HEK293 (cell line): ENCODE measurements around the gene SLC1A2.

ENCODE experiments used
- CTCF ChIA-PET: fragments of 350-600 bp; formaldehyde crosslinking; extraction: SDS; loops from one replicate; lab custom pipeline; 2021; ENCODE audit warnings: antibody characterized with exemption; lab: Yijun Ruan, JAX
- POLR2A ChIA-PET: fragments of 300-600 bp; formaldehyde crosslinking; extraction: SDS; loops from one replicate; lab custom pipeline; 2020; ENCODE audit warnings: antibody characterized with exemption, inconsistent platforms; lab: Yijun Ruan, JAX
- H3K27ac ChIP-seq: fragments of 200-500 bp; sonication (Bioruptor generic); 2 replicates; pipeline ENCODE4 v1.5.1; 2014; ENCODE audit warnings: low read depth, low read length, control low read depth, inconsistent platforms; ENCODE audit errors: extremely low read depth
- H3K36me3 ChIP-seq, 2 experiments: fragments of 200-500 bp in 1 of 2; sonication (Bioruptor generic) in 1 of 2; 1 replicate in 1 of 2; 2 replicates in 1 of 2; pipeline ENCODE4 v1.5.1; 2014 to 2017; ENCODE audit warnings: inconsistent platforms in 2 of 2, low read length in 2 of 2; ENCODE audit not compliant: control insufficient read depth in 2 of 2, insufficient read depth in 1 of 2
- H3K4me1 ChIP-seq: fragments of 200-500 bp; sonication (Bioruptor generic); 2 replicates; pipeline ENCODE4 v1.5.1; 2014; ENCODE audit warnings: mild to moderate bottlenecking, low read length, inconsistent platforms; ENCODE audit not compliant: control insufficient read depth, insufficient read depth
- H3K4me3 ChIP-seq: 2 replicates; pipeline ENCODE4 v1.5.1; 2011; ENCODE audit warnings: low read depth, mild to moderate bottlenecking, control low read depth, low read length, moderate library complexity
- H3K9me3 ChIP-seq: fragments of 200-500 bp; sonication (Bioruptor generic); 2 replicates; pipeline ENCODE4 v1.5.1; 2014; ENCODE audit warnings: low read depth, low read length, inconsistent platforms; ENCODE audit not compliant: control insufficient read depth, insufficient read depth
- BCL6B ChIP-seq: fragments of 450-650 bp; formaldehyde crosslinking; IDR thresholded peaks from 2 replicates; pipeline ENCODE4 v1.5.1; 2017; ENCODE audit warnings: missing biosample characterization, missing genetic modification characterization
- EGR2 ChIP-seq: fragments of 450-650 bp; formaldehyde crosslinking; IDR thresholded peaks from 2 replicates; pipeline ENCODE4 v1.5.1; 2016; ENCODE audit warnings: low read depth, missing biosample characterization, missing genetic modification characterization
- INSM2 ChIP-seq: fragments of 450-650 bp; formaldehyde crosslinking; IDR thresholded peaks from 2 replicates; pipeline ENCODE4 v1.5.1; 2016; ENCODE audit warnings: missing biosample characterization, missing genetic modification characterization
- KLF10 ChIP-seq: fragments of 450-650 bp; IDR thresholded peaks from 2 replicates; pipeline ENCODE4 v1.5.1; 2018; ENCODE audit warnings: missing biosample characterization, mild to moderate bottlenecking, missing genetic modification characterization
- KLF7 ChIP-seq: fragments of 450-650 bp; formaldehyde crosslinking; IDR thresholded peaks from 2 replicates; pipeline ENCODE4 v1.5.1; 2016; ENCODE audit warnings: missing biosample characterization, missing genetic modification characterization, borderline replicate concordance
- MZF1 ChIP-seq: fragments of 450-650 bp; formaldehyde crosslinking; IDR thresholded peaks from 2 replicates; pipeline ENCODE4 v1.5.1; 2017; ENCODE audit warnings: missing biosample characterization, missing genetic modification characterization, borderline replicate concordance
- OVOL3 ChIP-seq: fragments of 450-650 bp; formaldehyde crosslinking; IDR thresholded peaks from 2 replicates; pipeline ENCODE4 v1.5.1; 2016; ENCODE audit warnings: missing biosample characterization, missing genetic modification characterization
- PBX3 ChIP-seq: sonication (generic); formaldehyde crosslinking; IDR thresholded peaks from 2 replicates; pipeline ENCODE4 v1.8.1; 2022; ENCODE audit warnings: mild to moderate bottlenecking, moderate library complexity, missing genetic modification reagents
- ZBTB26 ChIP-seq: fragments of 450-650 bp; formaldehyde crosslinking; optimal IDR thresholded peaks from 2 replicates; pipeline ENCODE3; 2016; ENCODE audit warnings: missing biosample characterization, mild to moderate bottlenecking, missing genetic modification characterization
- ZBTB44 ChIP-seq: fragments of 450-650 bp; IDR thresholded peaks from 2 replicates; pipeline ENCODE4 v1.5.1; 2018; ENCODE audit warnings: missing biosample characterization, mild to moderate bottlenecking, missing genetic modification characterization
- ZEB2 ChIP-seq: fragments of 450-650 bp; formaldehyde crosslinking; IDR thresholded peaks from 2 replicates; pipeline ENCODE4 v1.5.1; 2016; ENCODE audit warnings: missing biosample characterization, missing genetic modification characterization
- ZNF121 ChIP-seq: fragments of 450-650 bp; formaldehyde crosslinking; IDR thresholded peaks from 2 replicates; pipeline ENCODE4 v1.5.1; 2016; ENCODE audit warnings: missing biosample characterization, missing genetic modification characterization
- ZNF140 ChIP-seq: fragments of 450-650 bp; formaldehyde crosslinking; IDR thresholded peaks from 2 replicates; pipeline ENCODE4 v1.5.1; 2016; ENCODE audit warnings: missing biosample characterization, missing genetic modification characterization
- ZNF16 ChIP-seq: fragments of 450-650 bp; formaldehyde crosslinking; IDR thresholded peaks from 2 replicates; pipeline ENCODE4 v1.5.1; 2016; ENCODE audit warnings: low read depth, missing biosample characterization, missing genetic modification characterization
- ZNF175 ChIP-seq: fragments of 450-650 bp; formaldehyde crosslinking; IDR thresholded peaks from 2 replicates; pipeline ENCODE4 v1.5.1; 2016; ENCODE audit warnings: missing biosample characterization, missing genetic modification characterization
- ZNF18 ChIP-seq: fragments of 450-650 bp; formaldehyde crosslinking; IDR thresholded peaks from 2 replicates; pipeline ENCODE4 v1.5.1; 2016; ENCODE audit warnings: missing biosample characterization, missing genetic modification characterization
- ZNF184 ChIP-seq: fragments of 450-650 bp; IDR thresholded peaks from 2 replicates; pipeline ENCODE4 v1.5.1; 2018; ENCODE audit warnings: missing biosample characterization, mild to moderate bottlenecking, missing genetic modification characterization
- ZNF426 ChIP-seq: fragments of 450-650 bp; formaldehyde crosslinking; IDR thresholded peaks from 2 replicates; pipeline ENCODE4 v1.5.1; 2017; ENCODE audit warnings: missing biosample characterization, missing genetic modification characterization, mild to moderate bottlenecking, inconsistent platforms, moderate library complexity
- ZNF433 ChIP-seq: fragments of 450-650 bp; formaldehyde crosslinking; IDR thresholded peaks from 2 replicates; pipeline ENCODE4 v1.5.1; 2016; ENCODE audit warnings: missing biosample characterization, missing genetic modification characterization, low read depth
- ZNF488 ChIP-seq: fragments of 450-650 bp; formaldehyde crosslinking; IDR thresholded peaks from 2 replicates; pipeline ENCODE4 v1.5.1; 2016; ENCODE audit warnings: missing biosample characterization, missing genetic modification characterization
- ZNF530 ChIP-seq: fragments of 450-650 bp; formaldehyde crosslinking; IDR thresholded peaks from 2 replicates; pipeline ENCODE4 v1.5.1; 2016; ENCODE audit warnings: low read depth, missing biosample characterization, missing genetic modification characterization
- ZNF610 ChIP-seq: fragments of 450-650 bp; formaldehyde crosslinking; IDR thresholded peaks from 2 replicates; pipeline ENCODE4 v1.5.1; 2016; ENCODE audit warnings: missing biosample characterization, missing genetic modification characterization, borderline replicate concordance
- ZNF701 ChIP-seq: fragments of 450-650 bp; formaldehyde crosslinking; IDR thresholded peaks from 2 replicates; pipeline ENCODE4 v1.5.1; 2016; ENCODE audit warnings: missing biosample characterization, missing genetic modification characterization

Gene SLC1A2

GRCh38 chr11:35293699-35294098 is 125.7 kb downstream of the SLC1A2 start (continued):
- TF ChIP-seq ZNF18 = no peak
- no peak for TF ChIP-seq ZNF140 (tag by site-specific recombination)
- no peak for TF ChIP-seq ZNF426
- no peak for TF ChIP-seq ZNF610 (tag by site-specific recombination)
- TF ChIP-seq ZNF184 (tag by site-specific recombination) = no peak
- no peak for TF ChIP-seq EGR2 (tag by site-specific recombination)
- TF ChIP-seq ZNF488 (tag by site-specific recombination) = no peak
- no peak for TF ChIP-seq ZBTB44 (tag by site-specific recombination)
- TF ChIP-seq ZBTB26 = no peak

GRCh38 chr11:35293035-35293434 is 126.3 kb downstream of the SLC1A2 start:
- H3K4me1 ChIP-seq = no peaks in the 10 kb centered on the region
- ChIA-PET POLR2A (no interaction called here), CTCF (no interaction called here)
- no peak for TF ChIP-seq INSM2
- no peaks in the 10 kb centered on the region for H3K9me3 ChIP-seq
- H3K4me3 ChIP-seq = no peak overlapping the region
- no peak overlapping the region for H3K27ac ChIP-seq
- no peaks in the 10 kb centered on the region for H3K36me3 ChIP-seq

GRCh38 chr11:35292279-35292678 is 127.1 kb downstream of the SLC1A2 start:
- ChIA-PET POLR2A (no interaction called here), CTCF (interaction anchor here (0.6 kb wide), 1 partner anchor 129 kb away, joined by 4 read pairs; no protein-coding TSS in a partner anchor)
- Histone ChIP-seq H3K4me3 (no peak overlapping the region), H3K9me3 (no peaks in the 10 kb centered on the region), H3K36me3 (no peaks in the 10 kb centered on the region), H3K4me1 (no peaks in the 10 kb centered on the region), H3K27ac (no peak overlapping the region)
- TF ChIP-seq ZNF121 (tag by site-specific recombination) (no peak), PBX3 (CRISPR knock-in tag) (no peak), KLF7 (tag by site-specific recombination) (no peak), KLF10 (tag by site-specific recombination) (no peak), MZF1 (tag by site-specific recombination) (no peak), ZNF433 (no peak), ZNF530 (no peak), OVOL3 (tag by site-specific recombination) (no peak), ZNF175 (no peak), ZNF701 (tag by site-specific recombination) (no peak), ZEB2 (no peak), ZNF16 (tag by site-specific recombination) (no peak), BCL6B (no peak)
